Psoas muscle (tissue), 8 donors: ENCODE data around the gene HMCN2. TPM values are rescaled to one million over a fixed set of nuclear protein-coding genes. Genes with fewer than 3 reads are reported as not detected.
A peak's percentile ranks its signal among the peaks of the same experiment; 100 is the strongest.

Experiments used
- ATAC-seq, 4 donors: fragments of 200-7000 bp; cut with Tn5 transposase; one replicate each; pipeline ENCODE4 v1.9.1; 2020; ENCODE audit warnings: moderate library complexity in 3 of 4, mild to moderate bottlenecking in 2 of 4
- DNase-seq, 2 donors: peaks; one replicate each; pipeline ENCODE4 v3.0.0-alpha.2; 2020
- H3K27ac ChIP-seq: fragments of 200-600 bp; one replicate; pipeline ENCODE4 v1.8.0; 2022
- H3K27me3 ChIP-seq, 3 donors: fragments of 200-600 bp in 1 of 3; one replicate each; pipeline versions ENCODE4 v1.6.1 to v1.8.0; 2013 to 2022; ENCODE audit warnings: low read length in 2 of 3, mild to moderate bottlenecking in 2 of 3, moderate library complexity in 1 of 3; ENCODE audit not compliant: insufficient read depth in 3 of 3
- H3K36me3 ChIP-seq, 2 donors: fragments of 200-600 bp in 1 of 2; one replicate each; pipeline versions ENCODE4 v1.6.1 to v1.8.0; 2013 to 2022; ENCODE audit warnings: low read depth in 1 of 2, mild to moderate bottlenecking in 1 of 2, moderate library complexity in 1 of 2; ENCODE audit not compliant: insufficient read depth in 1 of 2
- H3K4me1 ChIP-seq: fragments of 200-600 bp; one replicate; pipeline ENCODE4 v1.8.0; 2022
- H3K4me3 ChIP-seq: fragments of 200-600 bp; one replicate; pipeline ENCODE4 v1.8.0; 2022; ENCODE audit warnings: mild to moderate bottlenecking
- H3K9me3 ChIP-seq: fragments of 200-600 bp; one replicate; pipeline ENCODE4 v1.8.0; 2022
- WGBS, 3 donors: extraction: QIAGEN DNeasy Blood & Tissue Kit; methylation state at CpG; one replicate each; pipeline versions ENCODE4 v1.1.6 to v1.1.7; 2013; 5-methylcytosine and 5-hydroxymethylcytosine counted together
- intact Hi-C, 2 donors: fragments of 100-400 bp; cut with DNase I; formaldehyde crosslinking; loops; one replicate each; pipeline versions ENCODE4 v1.11.0 to v1.14.2; 2022
- polyA plus RNA-seq, 3 donors: library from polyadenylated mRNA; stranded (reverse); fragments of 200-250 nt; gene quantifications; one replicate each; pipeline ENCODE4 v1.2.3, GENCODE V29; 2013
- total RNA-seq, 4 donors: library from RNA; stranded (reverse); fragmentation: NEBNext Ultra II Directional in 2 of 4; extraction: Animal tissue kit (Norgen Biotek cat#: 25700) in 2 of 4; gene quantifications; one replicate each; pipeline versions ENCODE4 v1.2.1 to v1.2.4, GENCODE V29; 2021 to 2023
- TF ChIP-seq, protein P1 (sequence below): fragments of 200-600 bp; IDR thresholded peaks from one replicate; pipeline ENCODE4 v1.8.0; 2022; ENCODE audit warnings: antibody characterized with exemption
- donor health status: healthy with polysubstance abuse.
- donor health status: DM: no; HTN: no; CAD: no; lungs with moderate emphysema.
- donor health status: Bipolar disorder and iron deficiency.
- donor health status: healthy.
- donor health status: DM: yes; HTN: yes; CAD: no.
- donor health status: DM: no; HTN: no; CAD: no.
- donor health status: DM: no; HTN: no; CAD: no.
- donor health status: DM: yes; HTN: yes; CAD: no.

The HMCN2 gene
- total and polyA plus RNA-seq, 7 donors: 3.6 to 13.2 (median 6.7) TPM

DNA sequence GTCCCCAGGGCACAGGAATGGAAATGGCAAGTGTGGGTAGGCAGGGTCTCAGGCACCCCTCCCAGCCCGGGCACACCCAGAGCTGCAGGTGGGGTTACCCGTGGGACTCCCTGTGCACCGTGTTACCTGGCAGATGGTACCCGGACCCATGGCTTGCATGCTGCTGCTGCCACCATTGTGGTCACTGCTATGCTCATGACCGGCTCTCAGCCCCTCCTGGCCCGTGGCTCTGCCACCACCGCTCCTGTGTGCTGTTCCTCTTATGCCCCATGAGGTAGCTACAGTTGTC lies 21.7 kb upstream of the HMCN2 start:
- DNase-seq (peak in 1 of 2 donors; percentile 46), ATAC-seq (no peak)
- H3K4me1 ChIP-seq: peaks cover 3% of the 10 kb centered on the region
- no peak overlapping the region for H3K4me3 ChIP-seq
- H3K36me3 ChIP-seq: no peaks in the 10 kb centered on the region
- H3K27me3 ChIP-seq: no peaks in the 10 kb centered on the region
- H3K9me3 ChIP-seq: no peaks in the 10 kb centered on the region
- TF ChIP-seq, protein P1, sequence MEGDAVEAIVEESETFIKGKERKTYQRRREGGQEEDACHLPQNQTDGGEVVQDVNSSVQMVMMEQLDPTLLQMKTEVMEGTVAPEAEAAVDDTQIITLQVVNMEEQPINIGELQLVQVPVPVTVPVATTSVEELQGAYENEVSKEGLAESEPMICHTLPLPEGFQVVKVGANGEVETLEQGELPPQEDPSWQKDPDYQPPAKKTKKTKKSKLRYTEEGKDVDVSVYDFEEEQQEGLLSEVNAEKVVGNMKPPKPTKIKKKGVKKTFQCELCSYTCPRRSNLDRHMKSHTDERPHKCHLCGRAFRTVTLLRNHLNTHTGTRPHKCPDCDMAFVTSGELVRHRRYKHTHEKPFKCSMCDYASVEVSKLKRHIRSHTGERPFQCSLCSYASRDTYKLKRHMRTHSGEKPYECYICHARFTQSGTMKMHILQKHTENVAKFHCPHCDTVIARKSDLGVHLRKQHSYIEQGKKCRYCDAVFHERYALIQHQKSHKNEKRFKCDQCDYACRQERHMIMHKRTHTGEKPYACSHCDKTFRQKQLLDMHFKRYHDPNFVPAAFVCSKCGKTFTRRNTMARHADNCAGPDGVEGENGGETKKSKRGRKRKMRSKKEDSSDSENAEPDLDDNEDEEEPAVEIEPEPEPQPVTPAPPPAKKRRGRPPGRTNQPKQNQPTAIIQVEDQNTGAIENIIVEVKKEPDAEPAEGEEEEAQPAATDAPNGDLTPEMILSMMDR: no peak
- intact Hi-C loops: no loop called here
- WGBS, 3 donors: 84 to 93% (median 88%) methylated on average over 7 of the region's 7 CpGs
- no peak overlapping the region for H3K27ac ChIP-seq

DNA sequence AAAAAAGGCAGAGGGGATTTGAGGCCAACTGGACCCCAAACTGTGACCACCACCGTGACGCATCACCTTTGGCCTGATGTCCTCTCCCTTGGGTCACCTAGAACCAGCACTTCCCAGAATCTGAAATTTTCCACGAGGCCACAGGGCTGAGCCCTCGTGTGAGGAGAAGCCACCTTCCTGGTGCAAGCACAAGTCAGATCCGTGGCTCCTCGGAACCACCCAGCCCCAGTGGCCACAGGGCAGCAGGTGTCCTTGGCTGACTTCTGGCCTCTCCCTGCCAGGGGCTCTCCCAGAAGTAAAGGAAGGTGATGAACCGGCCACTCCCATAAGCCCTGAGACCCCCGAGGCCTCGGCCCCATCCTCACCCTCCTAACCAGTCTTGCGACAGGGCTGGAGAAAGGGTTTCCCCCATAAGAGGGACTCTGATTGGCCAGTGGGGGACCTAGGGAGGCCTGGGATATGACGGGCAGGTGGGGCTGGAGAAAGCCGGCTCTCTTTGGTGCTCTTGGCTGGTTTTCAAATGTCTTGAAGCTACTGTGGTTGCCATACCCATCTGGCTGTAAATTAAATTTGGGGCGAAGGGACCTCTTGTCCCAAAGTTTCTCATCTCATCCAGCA lies 20.9 kb upstream of the HMCN2 start:
- 86 to 88% (median 88%) methylated on average over 13 of the region's 13 CpGs for WGBS, 3 donors
- H3K36me3 ChIP-seq: no peaks in the 10 kb centered on the region
- TF ChIP-seq, protein P1: no peak
- no peaks in the 10 kb centered on the region for H3K9me3 ChIP-seq
- DNase-seq (peak in 1 of 2 donors; percentile 32), ATAC-seq (no peak)
- no peak overlapping the region for H3K4me3 ChIP-seq
- no peak overlapping the region for H3K27ac ChIP-seq
- peaks cover 3% of the 10 kb centered on the region for H3K4me1 ChIP-seq
- no peaks in the 10 kb centered on the region for H3K27me3 ChIP-seq
- intact Hi-C loops: no loop called here

- Histone ChIP-seq H3K4me3 (no peak overlapping the region), H3K9me3 (no peaks in the 10 kb centered on the region), H3K36me3 (no peaks in the 10 kb centered on the region), H3K27ac (no peak overlapping the region), H3K4me1 (peaks cover 3% of the 10 kb centered on the region), H3K27me3 (no peaks in the 10 kb centered on the region)
- DNase-seq (peak in 1 of 2 donors; percentile 29), ATAC-seq (no peak)
- TF ChIP-seq, protein P1: no peak
- intact Hi-C loops: no loop called here
- 90 to 93% (median 91%) methylated on average over 11 of the region's 11 CpGs for WGBS, 3 donors
Measured at GRCh38 chr9:130245474-130245873, 20.1 kb upstream of the HMCN2 start.

GRCh38 chr9:130246126-130246525 lies 19.4 kb upstream of the HMCN2 start:
- DNase-seq (peak in 1 of 2 donors; percentile 48), ATAC-seq (no peak)
- no peaks in the 10 kb centered on the region for H3K9me3 ChIP-seq
- H3K27ac ChIP-seq: no peak overlapping the region
- 88 to 94% (median 91%) methylated on average over 3 of the region's 3 CpGs for WGBS, 3 donors
- TF ChIP-seq, protein P1: no peak
- intact Hi-C loops: no loop called here
- no peaks in the 10 kb centered on the region for H3K27me3 ChIP-seq
- no peak overlapping the region for H3K4me3 ChIP-seq
- peaks cover 3% of the 10 kb centered on the region for H3K4me1 ChIP-seq
- H3K36me3 ChIP-seq: no peaks in the 10 kb centered on the region
